ENCODE measurements around the gene MICAL1. TPM values are rescaled to one million over a fixed set of nuclear protein-coding genes. Genes with fewer than 3 reads are reported as not detected.
A peak's percentile ranks its signal among the peaks of the same experiment; 100 is the strongest.

The MICAL1 gene
- total and polyA plus RNA-seq, 10 of the 15 experiments (the other 5 are each of a cell fraction or from before 2014, with no cell fraction given) = 0.32 to 71.6 (median 45.3) TPM

- peak; percentile 66; the same call in 1 of the 2 replicates for TF ChIP-seq TCF3 (IDR thresholded peaks at IDR 0.05; ENCODE audit: borderline replicate concordance, insufficient read depth, low read depth, low read length)
- TF ChIP-seq ZNF274 (IDR thresholded peaks at IDR 0.05; ENCODE audit: insufficient read depth, insufficient read length) = no peak
- TF ChIP-seq E2F4 (IDR thresholded peaks at IDR 0.05; ENCODE audit: low read depth, low read length) = no peak
- TF ChIP-seq RCOR1 (conservative IDR thresholded peaks at IDR 0.05; ENCODE audit: low read depth, low read length) = no peak
- TF ChIP-seq YY1 (IDR thresholded peaks at IDR 0.05; ENCODE audit: low read depth, low read length) = peak; percentile 8; the same call in 1 of the 2 replicates
- no peak for TF ChIP-seq ATF3 (IDR thresholded peaks at IDR 0.05; ENCODE audit: borderline replicate concordance, extremely low read depth, low read depth, low read length)
- no peak for TF ChIP-seq E4F1 (IDR thresholded peaks at IDR 0.05; ENCODE audit: borderline replicate concordance, partially characterized antibody)
- no peak for TF ChIP-seq ELK1 (IDR thresholded peaks at IDR 0.05; ENCODE audit: low read depth, low read length)
- peak; percentile 48 for TF ChIP-seq GATAD2B (conservative IDR thresholded peaks at IDR 0.05; ENCODE audit: low read depth)
- no peak for TF ChIP-seq CUX1 (IDR thresholded peaks at IDR 0.05; ENCODE audit: insufficient replicate concordance, low read depth, low read length)
- TF ChIP-seq RBBP5 (conservative IDR thresholded peaks at IDR 0.05) = no peak
- TF ChIP-seq NKRF (conservative IDR thresholded peaks at IDR 0.05) = 0 out of 2 replicates have a peak, but pooled peaks have one; percentile 22
- TF ChIP-seq RELA (IDR thresholded peaks at IDR 0.05; ENCODE audit: borderline replicate concordance, partially characterized antibody) = no peak
- peak; percentile 93 for TF ChIP-seq RUNX3 (IDR thresholded peaks at IDR 0.05; ENCODE audit: low read length)
- TF ChIP-seq ZNF384 (IDR thresholded peaks at IDR 0.05; ENCODE audit: borderline replicate concordance, low read depth, low read length) = no peak
These were observed 806 bp downstream of the MICAL1 start (continued) for GRCh38 chr6:109454496-109455436.

Measured in GM12878 (cell line).